ENCODE results near the gene CLASP1.
"Not testable (repeated sequence)": the region's sequence is repeated elsewhere in the genome, so short reads cannot be mapped to it uniquely, and the experiment has no call there.

The CLASP1 gene

DNA sequence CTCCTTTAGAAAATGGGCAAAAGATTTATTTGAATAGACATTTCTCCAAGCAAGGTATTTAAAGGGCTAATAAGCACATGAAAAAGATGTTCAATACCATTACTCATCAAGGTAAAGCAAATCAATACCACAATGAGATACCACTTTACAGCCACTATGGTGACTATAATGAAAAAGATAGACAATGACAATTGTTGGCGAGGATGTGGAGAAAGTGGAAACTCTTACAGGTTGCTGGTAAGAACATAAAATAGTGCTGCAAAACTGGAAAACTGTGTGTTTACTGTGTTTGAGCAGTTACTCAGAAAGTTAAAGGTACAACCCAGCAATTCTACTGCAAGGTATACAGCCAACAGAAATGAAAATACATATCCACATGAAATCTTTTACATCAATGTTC, 150.5 kb downstream of the CLASP1 start:
- no peak for FAIRE-seq

DNA sequence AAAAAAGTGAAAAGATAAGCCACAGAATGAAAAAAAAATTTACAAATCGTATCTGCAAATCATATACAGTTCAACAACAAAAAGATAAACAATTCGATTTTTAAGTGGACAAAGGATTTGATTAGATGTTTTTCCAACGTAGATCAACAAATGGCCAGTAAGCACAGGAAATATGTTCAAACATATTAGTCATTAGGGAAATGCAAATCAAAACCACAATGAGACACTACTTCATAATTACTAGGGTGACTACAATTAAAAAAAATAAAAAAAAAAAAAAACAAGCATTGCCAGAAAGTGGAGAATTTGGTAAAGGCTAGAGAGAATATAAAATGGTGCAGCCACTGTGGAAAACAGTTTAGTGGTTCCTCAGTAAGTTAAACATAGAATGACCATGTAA, 156.9 kb downstream of the CLASP1 start:
- FAIRE-seq, result no peak

DNA sequence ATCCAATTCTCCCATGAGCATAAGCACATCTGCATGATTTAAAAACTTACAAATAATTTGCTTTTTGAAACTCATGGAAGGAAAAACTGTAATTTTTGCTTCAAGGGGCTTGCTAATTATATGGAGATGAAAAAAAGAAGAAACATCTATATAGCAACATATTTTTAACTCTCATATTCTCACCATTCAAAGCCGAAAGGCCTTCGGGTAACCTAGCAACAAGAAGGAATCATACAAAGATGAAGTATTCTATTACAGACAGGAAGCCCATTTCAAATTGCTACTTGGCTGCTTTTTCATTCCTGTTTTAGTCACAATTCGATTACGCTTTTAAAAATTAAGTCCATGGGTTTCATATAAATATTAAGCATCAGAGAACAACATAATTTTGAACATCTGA, 157.7 kb downstream of the CLASP1 start:
- FAIRE-seq, result no peak

DNA sequence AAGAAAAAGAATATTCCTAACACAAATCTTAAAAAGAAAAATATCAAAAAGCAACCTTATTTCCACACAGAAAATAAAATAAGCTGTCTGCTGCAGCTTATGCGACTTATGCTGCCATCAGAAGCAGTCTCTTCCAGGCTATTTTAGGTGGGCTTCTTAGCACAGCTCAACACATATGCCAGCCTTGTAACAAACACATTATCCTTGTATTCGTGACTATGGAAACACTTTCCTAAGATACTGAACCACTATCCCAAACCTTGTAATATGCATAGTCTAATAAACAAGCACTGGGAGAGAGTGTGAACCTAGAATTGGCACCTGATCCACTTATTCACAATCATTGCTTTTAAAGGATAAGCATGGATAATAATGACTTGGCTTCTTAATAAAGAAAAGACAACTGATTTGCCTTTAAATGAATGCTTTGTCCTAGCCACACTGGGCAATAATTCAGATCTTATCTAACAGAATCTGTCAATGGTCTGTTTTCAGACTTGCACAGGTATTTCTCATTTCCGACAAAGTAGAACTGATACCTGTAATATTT, 158.6 kb downstream of the CLASP1 start:
- FAIRE-seq, result no peak

DNA sequence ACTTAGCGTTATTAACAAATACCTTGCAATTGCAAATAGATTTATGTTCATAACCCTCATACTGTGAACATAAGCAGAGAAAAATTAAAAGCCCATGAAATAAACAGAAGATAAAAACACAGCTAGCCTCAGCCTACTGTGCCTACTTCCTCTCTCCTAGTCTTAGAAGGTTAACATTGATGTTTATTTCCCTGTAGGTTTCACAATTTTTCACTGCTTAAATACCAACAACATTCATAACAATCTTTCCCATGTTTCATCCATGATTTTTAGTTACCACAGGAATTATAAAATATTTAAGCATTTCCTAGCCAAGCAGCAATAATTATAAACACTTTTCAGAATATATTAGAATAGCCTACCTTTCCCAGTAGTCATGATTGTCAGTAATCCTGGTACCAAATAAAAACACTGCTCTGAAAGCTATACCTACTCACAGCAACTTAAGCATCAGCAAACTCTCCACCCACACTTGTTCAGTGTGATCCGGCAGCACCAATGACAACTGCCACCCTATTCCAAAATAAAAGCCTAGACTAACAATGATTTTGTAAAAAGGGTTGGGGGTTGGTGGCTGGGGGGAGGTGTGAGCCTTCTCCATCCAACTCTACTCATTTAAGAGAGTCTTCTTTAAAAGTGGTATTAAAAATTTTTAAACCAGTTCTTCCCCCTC, 159.2 kb downstream of the CLASP1 start:
- FAIRE-seq, result no peak

DNA sequence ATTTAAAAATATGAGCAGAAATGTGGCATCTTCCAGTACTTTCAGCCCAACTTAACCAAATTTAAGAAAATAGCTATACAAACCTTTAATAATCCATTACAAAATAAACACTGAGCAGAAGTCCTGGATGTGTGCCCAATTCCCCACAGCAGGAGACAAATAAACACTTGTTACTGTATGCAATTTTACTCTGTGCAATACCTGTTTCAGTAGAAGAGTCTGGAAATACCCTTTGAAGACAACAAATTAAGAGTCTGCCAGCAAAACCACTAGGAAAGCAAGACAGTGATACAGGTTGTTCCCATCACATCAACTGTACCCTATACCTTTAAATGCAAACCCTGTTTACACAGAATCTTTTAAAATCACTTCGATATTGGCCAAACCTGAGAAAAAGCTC, 160.0 kb downstream of the CLASP1 start:
- no peak for FAIRE-seq

DNA sequence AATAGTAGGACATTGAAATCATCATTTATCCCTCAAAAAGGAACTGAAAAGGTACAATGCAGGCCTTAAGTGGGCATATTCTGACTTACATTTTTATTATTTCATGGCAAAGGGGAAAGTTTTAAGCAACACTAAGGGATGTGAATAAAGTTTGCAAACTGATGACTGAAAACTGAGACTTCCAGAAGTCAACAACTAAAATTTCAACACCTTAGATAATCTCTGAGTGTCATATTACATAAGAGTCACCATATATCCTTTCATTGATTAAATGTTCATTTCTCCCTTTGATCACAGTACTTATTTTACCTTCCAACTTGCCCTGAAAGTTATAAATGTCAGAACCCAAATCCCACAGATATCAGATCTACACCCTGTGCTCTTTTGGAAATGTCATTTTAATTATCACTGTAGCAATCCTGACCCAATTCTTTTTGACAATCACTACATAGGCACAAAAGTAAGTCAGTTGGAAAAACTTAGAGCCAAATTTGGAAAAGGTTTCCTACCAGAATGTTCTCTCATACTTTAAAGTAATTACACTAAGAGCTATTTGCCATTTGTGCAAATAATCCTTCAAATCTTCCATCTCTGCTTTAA, 163.0 kb downstream of the CLASP1 start:
- FAIRE-seq, result no peak

DNA sequence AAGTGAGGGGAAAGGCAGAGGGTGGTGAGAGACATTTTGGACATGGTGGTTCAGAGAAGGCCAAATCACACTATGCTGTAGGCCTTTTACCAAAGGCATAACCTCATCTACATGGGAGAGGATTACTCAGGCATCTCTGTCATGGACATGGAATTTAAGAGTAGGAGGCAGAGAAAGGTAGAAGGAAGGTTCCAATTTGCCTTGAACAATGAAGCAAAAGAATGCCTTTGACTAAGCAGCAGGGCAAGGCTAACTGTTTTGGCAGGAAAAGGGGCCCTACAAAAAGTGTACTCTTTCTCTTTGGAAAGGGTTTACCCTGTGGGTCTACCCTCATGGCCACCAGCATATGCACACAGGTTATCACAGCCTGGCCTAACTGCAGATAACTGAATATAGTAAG, 164.2 kb downstream of the CLASP1 start:
- no peak for FAIRE-seq

DNA sequence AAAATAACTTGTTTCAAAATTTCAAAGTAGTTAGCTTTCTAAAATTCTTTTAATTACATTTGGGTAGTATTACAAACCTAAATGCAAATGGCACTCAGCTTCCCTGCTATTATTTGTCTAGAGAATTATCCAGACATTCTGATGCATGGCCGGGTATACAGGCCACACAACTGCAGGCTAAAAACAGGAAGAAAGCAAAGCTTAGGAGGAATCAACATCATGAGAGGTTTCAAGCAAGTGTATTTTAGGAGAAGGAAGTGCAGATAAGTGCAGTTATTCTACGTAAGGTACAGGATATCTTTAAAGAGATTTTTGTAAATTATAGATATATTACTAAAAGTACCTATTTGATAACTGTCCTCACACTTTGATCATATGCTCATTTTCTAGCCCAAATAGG, 165.4 kb downstream of the CLASP1 start:
- FAIRE-seq, result no peak

DNA sequence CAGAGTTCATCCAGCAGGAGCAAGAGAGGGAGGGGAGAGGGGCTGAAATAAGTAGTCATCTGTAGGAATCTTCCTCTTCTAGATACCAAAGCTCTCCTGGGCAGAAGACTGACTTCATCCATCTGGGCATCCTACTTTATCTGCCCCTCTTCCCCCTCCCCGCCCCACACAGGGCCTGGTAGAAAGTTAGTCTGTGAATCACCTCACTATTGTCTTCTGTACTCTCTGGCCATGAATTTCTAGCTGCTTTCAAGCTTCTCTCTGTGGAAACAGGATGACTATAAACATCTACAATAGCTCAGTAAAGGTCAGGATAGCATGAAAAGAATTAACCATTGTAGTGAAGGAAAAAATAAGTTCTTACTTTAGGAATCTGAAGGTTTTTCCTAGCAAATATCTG, 166.2 kb downstream of the CLASP1 start:
- FAIRE-seq, result no peak

DNA sequence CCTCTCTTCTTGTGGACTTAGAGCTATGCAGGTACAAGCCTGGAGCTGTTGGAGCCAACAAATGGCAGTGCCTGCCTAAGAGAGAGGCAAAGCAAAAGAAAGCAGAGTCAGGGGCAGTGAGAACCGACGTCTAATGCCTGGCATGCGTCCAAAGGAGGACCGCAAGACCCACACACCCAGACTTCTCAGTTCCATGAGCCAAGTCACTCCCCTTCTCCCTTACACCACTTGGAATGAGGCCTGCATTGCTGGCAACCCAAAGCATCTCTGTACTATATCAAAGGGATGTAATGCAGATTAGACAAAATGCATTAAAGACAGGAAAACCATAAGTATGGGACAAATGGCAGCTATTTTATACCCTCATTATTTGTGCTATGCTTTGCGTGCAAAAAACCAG, 168.4 kb downstream of the CLASP1 start:
- FAIRE-seq, result no peak

DNA sequence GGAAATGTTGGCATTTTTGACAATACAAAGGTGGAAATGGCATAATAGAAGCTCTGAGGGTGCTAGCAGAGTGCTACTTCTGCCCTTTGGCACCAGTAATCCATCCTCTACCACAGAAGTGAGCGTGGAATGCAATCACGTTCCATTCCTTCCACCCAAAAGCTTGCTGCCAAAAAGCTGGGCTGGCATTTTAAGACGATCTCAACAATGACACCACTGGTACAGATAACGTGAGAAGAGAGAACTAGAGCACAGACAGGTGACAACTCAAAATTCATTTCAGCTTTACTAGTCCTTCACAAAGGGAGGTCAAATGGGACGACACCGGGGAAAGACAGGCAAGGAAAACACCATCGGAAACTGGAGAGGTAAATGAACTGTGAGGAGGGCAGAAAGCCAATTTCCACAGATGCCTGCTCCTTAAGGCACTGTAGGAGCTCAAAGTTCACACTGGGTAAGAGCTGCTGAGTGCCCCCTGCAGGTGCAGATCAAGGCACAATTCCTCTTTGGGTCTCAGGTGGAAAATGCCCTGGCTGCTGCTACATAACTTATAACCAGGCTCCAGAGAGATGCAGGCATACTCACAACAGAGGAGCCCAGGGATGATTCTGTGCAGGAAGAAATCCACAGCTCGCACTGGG, 169.3 kb downstream of the CLASP1 start:
- FAIRE-seq, result no peak

DNA sequence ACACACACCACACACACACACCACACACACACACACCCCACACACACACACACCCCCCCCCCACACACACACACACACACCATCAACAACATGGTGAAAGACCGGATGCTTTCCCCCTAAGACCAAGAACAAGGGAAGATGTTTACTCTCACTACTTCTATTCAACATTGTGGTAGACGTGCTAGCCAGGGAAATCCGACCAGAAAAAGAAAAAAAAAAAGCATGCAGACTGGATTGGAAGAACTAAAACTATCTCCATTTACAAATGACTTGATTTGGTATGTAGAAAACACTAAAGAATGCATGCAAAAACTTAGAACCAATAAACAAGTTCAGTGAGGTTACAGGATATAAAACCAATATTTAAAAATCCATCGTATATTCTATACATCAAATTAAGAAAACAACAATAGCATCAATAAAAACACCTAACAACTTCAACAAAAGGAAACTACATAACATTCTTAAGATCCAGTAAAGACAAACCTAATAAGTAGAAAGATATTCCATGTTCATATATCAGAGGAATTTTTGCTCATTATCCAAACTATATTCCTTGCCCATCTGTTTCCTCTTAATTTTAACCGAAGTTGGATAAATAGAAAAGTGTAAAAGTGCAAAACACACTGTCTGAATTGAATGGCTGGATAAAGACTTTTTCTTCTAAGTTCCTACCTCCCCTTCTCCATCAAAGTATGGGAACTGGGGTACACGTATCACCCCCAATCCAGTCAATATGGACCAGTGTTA, 170.1 kb downstream of the CLASP1 start:
- no peak for FAIRE-seq

DNA sequence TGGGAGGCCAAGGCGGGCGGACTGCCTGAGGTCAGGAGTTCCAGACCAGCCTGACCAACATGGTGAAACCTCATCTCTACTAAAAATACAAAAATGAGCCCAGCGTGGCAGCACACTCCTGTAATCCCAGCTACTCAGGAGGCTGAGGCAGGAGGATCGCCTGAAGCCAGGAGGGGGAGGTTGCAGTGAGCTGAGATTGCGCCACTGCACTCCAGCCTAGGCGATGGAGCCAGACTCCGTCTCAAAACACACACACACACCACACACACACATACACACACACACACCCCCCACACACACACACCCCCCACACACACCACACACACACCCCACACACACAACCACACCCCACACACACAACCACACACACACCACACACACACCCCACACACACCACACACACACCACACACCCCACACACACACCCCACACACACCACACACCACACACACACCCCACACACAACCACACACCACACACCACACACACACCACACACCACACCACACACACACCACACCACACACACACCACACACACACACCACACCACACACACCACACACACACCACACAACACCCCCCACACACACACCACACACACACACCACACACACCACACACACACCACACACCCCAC, 170.8 kb downstream of the CLASP1 start:
- not testable (repeated sequence) for FAIRE-seq

DNA sequence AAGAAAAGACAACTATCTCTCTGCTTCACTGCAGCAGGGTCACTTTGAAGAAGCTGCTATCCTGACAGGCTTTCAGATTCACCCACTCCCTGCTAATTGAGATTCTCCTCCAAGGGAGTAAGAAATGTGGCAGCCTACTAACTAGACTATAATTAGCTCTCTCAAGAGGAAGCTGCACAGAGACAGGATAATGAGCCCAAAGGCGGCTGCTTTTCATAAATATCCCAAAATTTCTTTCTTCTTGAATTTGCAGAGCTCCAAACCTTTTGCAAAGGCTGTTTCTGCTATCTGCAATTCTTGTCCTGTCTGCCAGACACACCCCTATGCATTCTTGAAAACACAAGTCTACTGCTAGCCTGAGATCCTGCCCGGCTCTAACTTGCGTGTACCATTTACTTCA, 172.6 kb downstream of the CLASP1 start:
- no peak for FAIRE-seq

DNA sequence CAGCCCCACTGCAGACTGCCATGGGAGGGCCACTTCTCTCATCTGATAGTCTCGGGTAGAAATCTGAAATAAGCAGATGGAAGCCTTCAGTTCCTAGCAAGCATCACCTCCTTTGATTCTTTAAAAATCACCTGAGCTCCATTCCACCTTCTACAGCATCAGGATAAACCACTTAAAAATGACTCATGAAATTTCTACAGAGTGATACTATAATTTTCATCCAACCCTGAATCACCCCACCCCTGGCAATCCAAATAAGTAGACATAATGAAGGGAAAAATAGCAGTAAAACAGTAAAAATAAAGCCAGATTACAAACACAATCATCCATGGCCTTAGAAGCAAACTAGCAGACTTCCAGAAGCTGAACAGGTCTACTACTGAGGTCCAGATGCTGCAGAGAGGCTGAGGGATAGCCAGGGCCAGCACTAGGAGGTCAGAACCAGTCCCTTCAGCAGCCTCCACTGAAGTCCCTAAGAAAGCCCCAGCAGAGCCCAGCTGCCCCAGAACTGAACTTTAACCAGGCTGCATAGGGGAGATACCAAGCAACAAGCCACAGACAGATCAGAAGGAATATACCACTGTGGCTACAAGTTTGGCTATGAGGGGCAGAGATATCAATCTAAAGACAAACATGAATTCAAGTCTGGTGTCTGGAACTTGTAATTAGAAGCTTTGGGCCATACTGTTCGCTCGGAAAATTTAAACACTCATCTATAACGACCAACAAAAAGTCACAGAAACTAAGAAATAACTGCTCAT, 173.3 kb downstream of the CLASP1 start:
- no peak for FAIRE-seq

DNA sequence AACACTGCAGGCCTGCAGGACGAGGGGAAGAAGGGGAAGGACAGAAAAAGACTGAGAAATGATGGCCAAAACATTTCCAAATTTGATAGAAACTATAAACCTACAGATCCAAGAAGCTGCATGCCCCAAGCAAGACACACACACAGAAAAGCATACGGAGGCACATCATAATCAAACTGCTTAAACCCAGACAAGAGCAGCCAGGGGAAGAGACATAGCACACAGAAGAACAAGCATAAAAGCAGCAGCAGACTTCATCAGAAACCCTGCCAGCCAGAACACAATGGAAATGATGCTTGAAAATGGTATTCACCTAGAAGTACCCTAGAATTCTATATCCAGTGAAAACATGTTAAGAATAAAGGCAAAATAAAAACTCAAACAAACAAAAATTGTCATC, 175.8 kb downstream of the CLASP1 start:
- no peak for FAIRE-seq

DNA sequence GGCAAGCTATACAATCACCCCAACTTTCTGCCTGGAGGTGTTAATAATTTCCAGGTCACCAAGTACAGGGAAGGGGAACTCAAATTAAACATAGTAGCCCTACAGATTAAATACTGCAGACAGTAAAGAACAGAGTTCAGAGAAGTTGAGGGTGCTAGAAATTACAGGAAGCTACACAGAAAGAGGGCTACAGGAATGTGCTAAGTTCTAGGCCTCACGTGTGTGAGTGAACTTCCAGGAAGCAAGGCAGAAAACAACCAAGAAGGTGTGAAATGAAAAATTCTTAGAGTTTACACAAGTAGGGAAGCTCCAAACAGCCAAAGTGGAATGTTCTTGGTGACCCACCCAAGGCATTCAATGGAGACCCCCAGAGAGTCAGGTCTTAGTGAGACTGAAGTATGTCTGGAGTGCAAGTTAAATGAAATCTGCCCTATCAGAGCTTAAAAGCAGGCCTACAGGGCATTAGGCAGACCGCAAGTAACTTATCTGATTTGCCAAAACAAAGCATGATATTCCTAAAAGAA, 176.7 kb downstream of the CLASP1 start:
- no peak for FAIRE-seq

DNA sequence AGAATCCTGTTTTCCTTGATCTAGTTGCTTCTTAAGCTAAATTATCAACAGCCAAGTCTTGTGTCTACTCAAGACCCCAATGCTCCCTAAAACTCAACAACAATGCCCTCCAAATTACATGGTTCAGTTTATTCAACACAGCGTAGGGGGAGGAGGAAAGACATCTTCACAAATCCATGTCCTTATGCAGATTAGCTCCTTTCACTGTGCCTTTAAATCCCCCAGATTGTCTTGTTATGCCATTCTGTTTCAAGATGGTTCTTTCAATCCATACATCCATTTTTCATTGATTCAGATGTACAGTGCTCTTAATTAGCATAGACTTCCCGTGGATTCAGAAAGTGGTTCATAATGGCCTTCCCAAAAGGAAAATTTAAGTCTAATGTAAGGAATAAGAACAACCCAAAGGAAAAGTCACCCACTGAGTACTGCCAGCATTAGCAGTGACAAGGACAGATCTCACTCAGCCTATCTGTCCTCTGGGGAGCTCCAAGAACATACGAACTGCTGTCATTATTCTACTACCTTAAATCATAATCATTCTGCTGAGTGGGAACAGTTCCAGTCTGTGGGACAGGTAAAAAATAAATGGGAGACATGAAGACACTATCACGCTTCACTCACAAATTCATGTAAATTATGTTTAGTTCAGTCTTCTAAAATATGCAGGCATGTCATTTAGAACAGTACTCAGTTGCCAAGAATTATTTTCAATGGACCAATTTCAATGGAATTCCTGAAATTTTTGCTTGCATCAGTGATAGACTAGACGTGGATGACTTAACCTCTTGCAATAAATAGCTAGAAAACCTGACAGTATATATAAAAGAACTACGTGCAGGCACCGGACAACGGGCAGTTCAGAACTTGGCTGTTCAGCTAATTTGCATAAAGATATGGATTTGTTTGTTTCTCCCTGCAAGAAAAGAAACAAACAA, 177.5 kb downstream of the CLASP1 start:
- no peak for FAIRE-seq

DNA sequence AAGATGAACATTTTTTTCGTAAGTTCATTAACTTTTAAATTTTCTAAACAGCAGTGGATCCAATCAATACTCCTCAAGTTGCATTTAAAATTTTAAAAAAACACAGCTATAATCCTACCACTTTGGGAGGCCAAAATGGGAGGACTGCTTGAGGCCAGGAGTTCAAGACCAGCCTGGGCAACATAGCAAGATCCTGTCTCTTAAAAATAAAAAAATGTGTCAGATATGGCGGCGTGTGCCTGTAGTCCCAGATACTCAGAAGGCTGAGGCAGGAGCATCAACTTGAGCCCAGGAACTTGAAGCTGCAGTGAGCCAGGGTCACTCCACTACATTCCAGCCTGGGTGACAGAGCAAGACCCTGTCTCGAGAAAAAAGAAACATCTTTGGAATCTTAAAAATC, 178.3 kb downstream of the CLASP1 start:
- FAIRE-seq, result no peak

DNA sequence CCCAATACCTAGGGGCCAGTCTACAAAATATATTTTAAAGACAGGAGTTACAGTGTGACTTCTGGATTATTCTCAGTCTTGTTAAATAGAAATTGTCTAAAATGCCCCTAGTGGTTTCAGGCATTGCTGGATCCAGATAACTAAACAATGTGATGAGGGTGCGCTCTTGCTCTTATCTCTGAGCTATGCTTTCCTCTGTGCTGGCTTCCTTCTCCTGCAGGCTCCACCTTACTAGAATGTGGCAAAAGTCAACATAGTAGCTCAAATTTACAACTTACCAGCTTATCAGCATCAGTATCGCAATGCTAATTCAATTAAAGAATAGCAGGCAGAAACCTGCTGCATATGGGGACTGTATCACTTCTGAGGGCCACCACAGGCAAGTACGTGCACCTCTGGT, 179.9 kb downstream of the CLASP1 start:
- no peak for FAIRE-seq
